ENCODE results near the gene CHPF2.

The CHPF2 gene

DNA sequence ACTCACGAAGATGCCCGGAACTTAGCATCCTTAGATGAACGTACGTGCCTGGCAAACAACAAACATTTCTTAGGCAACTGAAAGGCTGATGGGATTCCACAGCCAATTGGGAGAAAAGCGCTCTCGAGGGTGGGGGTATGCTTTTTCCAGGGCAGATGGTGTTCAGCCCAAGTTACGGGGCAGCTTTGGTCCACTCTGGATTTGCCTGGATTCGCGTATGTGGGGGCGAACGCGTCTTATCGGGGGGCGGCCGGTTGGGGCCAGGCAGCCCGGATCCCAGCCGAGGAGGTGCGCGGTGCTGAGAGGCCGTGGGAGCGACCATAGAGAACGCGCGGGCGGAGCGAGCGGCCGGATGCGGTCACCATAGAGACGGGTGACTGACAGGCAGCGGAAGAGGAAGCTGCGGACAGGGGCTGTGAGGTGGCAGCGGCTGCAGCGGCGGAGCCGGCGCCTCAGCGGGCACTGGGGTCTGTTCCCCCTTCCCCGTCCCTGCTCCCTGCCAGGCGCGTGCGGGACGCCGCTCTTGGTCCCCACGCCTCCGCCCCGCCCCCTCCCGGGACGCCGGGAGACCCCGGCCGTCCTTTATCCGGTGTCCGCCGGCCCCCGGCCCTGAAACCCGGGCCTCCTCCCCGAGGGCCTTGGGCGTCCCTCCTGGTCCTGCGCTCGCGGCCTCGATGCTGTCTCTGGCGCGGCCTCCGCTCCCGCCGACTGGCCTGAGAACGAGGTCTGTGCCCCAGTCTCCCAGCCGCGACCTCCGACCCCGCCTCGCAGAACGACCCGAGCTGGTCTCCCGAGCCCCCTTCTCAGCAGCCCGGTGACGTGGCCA lies at the start of gene CHPF2 (continued):
- 0 out of 2 replicates have a peak, but pooled peaks have one; percentile 62 for TF ChIP-seq BCL11B (tag by site-specific recombination; IDR thresholded peaks at IDR 0.05; ENCODE audit: low read depth)
- TF ChIP-seq MZF1 (tag by site-specific recombination; IDR thresholded peaks at IDR 0.05; ENCODE audit: borderline replicate concordance) = no peak
- TF ChIP-seq, protein P1, sequence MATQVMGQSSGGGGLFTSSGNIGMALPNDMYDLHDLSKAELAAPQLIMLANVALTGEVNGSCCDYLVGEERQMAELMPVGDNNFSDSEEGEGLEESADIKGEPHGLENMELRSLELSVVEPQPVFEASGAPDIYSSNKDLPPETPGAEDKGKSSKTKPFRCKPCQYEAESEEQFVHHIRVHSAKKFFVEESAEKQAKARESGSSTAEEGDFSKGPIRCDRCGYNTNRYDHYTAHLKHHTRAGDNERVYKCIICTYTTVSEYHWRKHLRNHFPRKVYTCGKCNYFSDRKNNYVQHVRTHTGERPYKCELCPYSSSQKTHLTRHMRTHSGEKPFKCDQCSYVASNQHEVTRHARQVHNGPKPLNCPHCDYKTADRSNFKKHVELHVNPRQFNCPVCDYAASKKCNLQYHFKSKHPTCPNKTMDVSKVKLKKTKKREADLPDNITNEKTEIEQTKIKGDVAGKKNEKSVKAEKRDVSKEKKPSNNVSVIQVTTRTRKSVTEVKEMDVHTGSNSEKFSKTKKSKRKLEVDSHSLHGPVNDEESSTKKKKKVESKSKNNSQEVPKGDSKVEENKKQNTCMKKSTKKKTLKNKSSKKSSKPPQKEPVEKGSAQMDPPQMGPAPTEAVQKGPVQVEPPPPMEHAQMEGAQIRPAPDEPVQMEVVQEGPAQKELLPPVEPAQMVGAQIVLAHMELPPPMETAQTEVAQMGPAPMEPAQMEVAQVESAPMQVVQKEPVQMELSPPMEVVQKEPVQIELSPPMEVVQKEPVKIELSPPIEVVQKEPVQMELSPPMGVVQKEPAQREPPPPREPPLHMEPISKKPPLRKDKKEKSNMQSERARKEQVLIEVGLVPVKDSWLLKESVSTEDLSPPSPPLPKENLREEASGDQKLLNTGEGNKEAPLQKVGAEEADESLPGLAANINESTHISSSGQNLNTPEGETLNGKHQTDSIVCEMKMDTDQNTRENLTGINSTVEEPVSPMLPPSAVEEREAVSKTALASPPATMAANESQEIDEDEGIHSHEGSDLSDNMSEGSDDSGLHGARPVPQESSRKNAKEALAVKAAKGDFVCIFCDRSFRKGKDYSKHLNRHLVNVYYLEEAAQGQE (tag by site-specific recombination; IDR thresholded peaks at IDR 0.05) = no peak
- TF ChIP-seq, protein P2, sequence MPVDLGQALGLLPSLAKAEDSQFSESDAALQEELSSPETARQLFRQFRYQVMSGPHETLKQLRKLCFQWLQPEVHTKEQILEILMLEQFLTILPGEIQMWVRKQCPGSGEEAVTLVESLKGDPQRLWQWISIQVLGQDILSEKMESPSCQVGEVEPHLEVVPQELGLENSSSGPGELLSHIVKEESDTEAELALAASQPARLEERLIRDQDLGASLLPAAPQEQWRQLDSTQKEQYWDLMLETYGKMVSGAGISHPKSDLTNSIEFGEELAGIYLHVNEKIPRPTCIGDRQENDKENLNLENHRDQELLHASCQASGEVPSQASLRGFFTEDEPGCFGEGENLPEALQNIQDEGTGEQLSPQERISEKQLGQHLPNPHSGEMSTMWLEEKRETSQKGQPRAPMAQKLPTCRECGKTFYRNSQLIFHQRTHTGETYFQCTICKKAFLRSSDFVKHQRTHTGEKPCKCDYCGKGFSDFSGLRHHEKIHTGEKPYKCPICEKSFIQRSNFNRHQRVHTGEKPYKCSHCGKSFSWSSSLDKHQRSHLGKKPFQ (tag by site-specific recombination; IDR thresholded peaks at IDR 0.05) = no peak
- TF ChIP-seq ZNF138 (tag by site-specific recombination; IDR thresholded peaks at IDR 0.05; ENCODE audit: borderline replicate concordance) = no peak
- no peak for TF ChIP-seq FEZF1 (tag by site-specific recombination; IDR thresholded peaks at IDR 0.05)
- TF ChIP-seq SCRT2 (tag by site-specific recombination; IDR thresholded peaks at IDR 0.05) = peak; percentile 37; the same call in 1 of the 2 replicates
- TF ChIP-seq ZNF530 (tag by site-specific recombination; IDR thresholded peaks at IDR 0.05; ENCODE audit: low read depth) = no peak
- peak; percentile 73 for TF ChIP-seq ZXDB (tag by site-specific recombination; IDR thresholded peaks at IDR 0.05)
- TF ChIP-seq ZNF501 (tag by site-specific recombination; IDR thresholded peaks at IDR 0.05) = peak; percentile 89
- TF ChIP-seq GLI2 (tag by site-specific recombination; IDR thresholded peaks at IDR 0.05; ENCODE audit: borderline replicate concordance, low read depth) = no peak
- TF ChIP-seq ZNF776 (tag by site-specific recombination; IDR thresholded peaks at IDR 0.05; ENCODE audit: borderline replicate concordance) = no peak
- TF ChIP-seq ZNF768 (tag by site-specific recombination; IDR thresholded peaks at IDR 0.05) = no peak

DNA sequence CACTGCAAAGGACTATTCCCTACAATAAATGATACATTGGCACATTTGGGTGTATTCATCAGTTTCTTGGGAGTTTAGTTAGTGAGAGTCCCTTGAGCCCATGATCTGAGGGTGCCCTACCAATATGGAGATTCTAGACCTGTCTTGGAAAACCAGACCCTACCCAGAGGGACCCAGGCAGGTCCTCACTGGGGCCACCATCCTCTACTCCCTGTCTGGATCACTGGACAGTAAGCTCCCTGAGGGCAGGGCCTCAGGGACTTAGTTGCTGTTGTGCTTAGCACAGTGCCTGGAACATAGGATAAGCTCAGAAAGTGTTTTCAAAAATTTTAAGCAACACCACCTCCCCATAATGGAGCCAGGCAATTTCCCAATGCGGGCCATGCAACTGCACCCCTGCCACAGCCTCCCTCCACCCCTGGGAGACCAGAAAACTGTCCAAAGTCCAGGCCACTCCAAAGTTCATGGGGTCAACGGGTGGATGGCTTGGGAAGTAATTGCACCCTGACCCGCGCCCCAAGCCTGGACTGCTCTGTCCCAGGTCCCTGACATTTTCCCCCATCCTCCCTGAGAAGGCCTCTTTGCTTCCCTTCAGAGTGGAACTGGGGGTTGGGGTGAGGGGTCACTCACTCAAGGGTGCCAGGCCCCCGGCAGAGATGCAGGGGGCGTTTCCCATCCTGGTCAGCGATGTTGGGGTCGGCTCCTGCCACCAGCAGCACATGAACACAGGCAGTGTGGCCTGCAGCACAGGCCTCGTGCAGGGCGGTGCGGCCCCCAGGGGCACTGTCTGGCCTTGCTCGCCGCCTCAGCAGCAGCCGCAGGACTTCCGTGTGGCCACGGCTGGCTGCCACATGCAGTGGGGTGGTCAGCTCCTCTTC lies 46.3 kb upstream of the CHPF2 start:
- ChIA-PET CTCF (interaction anchor here (0.7 kb wide), 1 partner anchor 7 kb away, joined by 4 read pairs; no protein-coding TSS in a partner anchor), POLR2A (no interaction called here)
- no peaks in the 10 kb centered on the region for H3K4me1 ChIP-seq (ENCODE audit: control insufficient read depth, insufficient read depth, low read length)
- H3K4me3 ChIP-seq (ENCODE audit: low read depth, low read length) = no peak overlapping the region
- no peaks in the 10 kb centered on the region for H3K9me3 ChIP-seq (ENCODE audit: control insufficient read depth, insufficient read depth, low read depth, low read length)
- no peak overlapping the region for H3K27ac ChIP-seq (ENCODE audit: extremely low read depth, low read depth, low read length)
- no peaks in the 10 kb centered on the region for H3K36me3 ChIP-seq (ENCODE audit: control insufficient read depth in 2 of 2, insufficient read depth in 1 of 2, low read length in 2 of 2)
- TF ChIP-seq ZNF658 (tag by site-specific recombination; IDR thresholded peaks at IDR 0.05) = no peak
- TF ChIP-seq, protein P3, sequence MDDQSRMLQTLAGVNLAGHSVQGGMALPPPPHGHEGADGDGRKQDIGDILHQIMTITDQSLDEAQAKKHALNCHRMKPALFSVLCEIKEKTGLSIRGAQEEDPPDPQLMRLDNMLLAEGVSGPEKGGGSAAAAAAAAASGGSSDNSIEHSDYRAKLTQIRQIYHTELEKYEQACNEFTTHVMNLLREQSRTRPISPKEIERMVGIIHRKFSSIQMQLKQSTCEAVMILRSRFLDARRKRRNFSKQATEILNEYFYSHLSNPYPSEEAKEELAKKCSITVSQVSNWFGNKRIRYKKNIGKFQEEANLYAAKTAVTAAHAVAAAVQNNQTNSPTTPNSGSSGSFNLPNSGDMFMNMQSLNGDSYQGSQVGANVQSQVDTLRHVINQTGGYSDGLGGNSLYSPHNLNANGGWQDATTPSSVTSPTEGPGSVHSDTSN (CRISPR knock-in tag; IDR thresholded peaks at IDR 0.05) = no peak
- no peak for TF ChIP-seq ZNF335 (tag by site-specific recombination; conservative IDR thresholded peaks at IDR 0.05)
- no peak for TF ChIP-seq PRDM1 (tag by site-specific recombination; IDR thresholded peaks at IDR 0.05)
- TF ChIP-seq, protein P4, sequence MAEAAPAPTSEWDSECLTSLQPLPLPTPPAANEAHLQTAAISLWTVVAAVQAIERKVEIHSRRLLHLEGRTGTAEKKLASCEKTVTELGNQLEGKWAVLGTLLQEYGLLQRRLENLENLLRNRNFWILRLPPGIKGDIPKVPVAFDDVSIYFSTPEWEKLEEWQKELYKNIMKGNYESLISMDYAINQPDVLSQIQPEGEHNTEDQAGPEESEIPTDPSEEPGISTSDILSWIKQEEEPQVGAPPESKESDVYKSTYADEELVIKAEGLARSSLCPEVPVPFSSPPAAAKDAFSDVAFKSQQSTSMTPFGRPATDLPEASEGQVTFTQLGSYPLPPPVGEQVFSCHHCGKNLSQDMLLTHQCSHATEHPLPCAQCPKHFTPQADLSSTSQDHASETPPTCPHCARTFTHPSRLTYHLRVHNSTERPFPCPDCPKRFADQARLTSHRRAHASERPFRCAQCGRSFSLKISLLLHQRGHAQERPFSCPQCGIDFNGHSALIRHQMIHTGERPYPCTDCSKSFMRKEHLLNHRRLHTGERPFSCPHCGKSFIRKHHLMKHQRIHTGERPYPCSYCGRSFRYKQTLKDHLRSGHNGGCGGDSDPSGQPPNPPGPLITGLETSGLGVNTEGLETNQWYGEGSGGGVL (tag by site-specific recombination; IDR thresholded peaks at IDR 0.05) = no peak
- TF ChIP-seq ZNF624 (tag by site-specific recombination; IDR thresholded peaks at IDR 0.05) = no peak
- no peak for TF ChIP-seq ZNF214 (tag by site-specific recombination; IDR thresholded peaks at IDR 0.05; ENCODE audit: borderline replicate concordance)
- no peak for TF ChIP-seq ZNF776 (tag by site-specific recombination; IDR thresholded peaks at IDR 0.05; ENCODE audit: borderline replicate concordance)
- TF ChIP-seq, protein P5, sequence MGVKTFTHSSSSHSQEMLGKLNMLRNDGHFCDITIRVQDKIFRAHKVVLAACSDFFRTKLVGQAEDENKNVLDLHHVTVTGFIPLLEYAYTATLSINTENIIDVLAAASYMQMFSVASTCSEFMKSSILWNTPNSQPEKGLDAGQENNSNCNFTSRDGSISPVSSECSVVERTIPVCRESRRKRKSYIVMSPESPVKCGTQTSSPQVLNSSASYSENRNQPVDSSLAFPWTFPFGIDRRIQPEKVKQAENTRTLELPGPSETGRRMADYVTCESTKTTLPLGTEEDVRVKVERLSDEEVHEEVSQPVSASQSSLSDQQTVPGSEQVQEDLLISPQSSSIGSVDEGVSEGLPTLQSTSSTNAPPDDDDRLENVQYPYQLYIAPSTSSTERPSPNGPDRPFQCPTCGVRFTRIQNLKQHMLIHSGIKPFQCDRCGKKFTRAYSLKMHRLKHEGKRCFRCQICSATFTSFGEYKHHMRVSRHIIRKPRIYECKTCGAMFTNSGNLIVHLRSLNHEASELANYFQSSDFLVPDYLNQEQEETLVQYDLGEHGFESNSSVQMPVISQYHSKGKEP (tag by site-specific recombination; IDR thresholded peaks at IDR 0.05) = no peak
- TF ChIP-seq, protein P6, sequence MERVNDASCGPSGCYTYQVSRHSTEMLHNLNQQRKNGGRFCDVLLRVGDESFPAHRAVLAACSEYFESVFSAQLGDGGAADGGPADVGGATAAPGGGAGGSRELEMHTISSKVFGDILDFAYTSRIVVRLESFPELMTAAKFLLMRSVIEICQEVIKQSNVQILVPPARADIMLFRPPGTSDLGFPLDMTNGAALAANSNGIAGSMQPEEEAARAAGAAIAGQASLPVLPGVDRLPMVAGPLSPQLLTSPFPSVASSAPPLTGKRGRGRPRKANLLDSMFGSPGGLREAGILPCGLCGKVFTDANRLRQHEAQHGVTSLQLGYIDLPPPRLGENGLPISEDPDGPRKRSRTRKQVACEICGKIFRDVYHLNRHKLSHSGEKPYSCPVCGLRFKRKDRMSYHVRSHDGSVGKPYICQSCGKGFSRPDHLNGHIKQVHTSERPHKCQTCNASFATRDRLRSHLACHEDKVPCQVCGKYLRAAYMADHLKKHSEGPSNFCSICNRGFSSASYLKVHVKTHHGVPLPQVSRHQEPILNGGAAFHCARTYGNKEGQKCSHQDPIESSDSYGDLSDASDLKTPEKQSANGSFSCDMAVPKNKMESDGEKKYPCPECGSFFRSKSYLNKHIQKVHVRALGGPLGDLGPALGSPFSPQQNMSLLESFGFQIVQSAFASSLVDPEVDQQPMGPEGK (tag by site-specific recombination; IDR thresholded peaks at IDR 0.05) = no peak
